ENCODE measurements around the gene DUSP23.

DNA sequence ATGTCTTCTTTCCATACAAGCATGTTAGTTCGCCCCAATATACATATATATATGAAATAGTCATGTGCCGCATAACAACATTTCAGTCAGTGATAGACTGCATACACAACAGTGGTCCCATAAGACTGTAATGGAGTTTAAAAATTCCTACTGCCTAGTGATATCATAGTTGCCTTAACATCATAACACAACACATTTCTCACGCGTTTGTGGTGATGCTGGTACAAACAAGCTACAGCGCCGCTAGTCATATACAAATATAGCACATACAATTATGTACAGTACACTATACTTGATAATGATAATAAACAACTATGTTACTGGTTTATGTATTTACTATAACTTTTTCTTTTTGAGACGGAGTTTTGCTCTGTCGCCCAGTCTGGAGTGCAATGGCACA lies 35.2 kb downstream of the DUSP23 start:
- TF ChIP-seq, protein P1, sequence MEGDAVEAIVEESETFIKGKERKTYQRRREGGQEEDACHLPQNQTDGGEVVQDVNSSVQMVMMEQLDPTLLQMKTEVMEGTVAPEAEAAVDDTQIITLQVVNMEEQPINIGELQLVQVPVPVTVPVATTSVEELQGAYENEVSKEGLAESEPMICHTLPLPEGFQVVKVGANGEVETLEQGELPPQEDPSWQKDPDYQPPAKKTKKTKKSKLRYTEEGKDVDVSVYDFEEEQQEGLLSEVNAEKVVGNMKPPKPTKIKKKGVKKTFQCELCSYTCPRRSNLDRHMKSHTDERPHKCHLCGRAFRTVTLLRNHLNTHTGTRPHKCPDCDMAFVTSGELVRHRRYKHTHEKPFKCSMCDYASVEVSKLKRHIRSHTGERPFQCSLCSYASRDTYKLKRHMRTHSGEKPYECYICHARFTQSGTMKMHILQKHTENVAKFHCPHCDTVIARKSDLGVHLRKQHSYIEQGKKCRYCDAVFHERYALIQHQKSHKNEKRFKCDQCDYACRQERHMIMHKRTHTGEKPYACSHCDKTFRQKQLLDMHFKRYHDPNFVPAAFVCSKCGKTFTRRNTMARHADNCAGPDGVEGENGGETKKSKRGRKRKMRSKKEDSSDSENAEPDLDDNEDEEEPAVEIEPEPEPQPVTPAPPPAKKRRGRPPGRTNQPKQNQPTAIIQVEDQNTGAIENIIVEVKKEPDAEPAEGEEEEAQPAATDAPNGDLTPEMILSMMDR (IDR thresholded peaks at IDR 0.05): no peak
- no peak for TF ChIP-seq POLR2A (IDR thresholded peaks at IDR 0.05; ENCODE audit: low read depth)
- no peak for TF ChIP-seq EP300 (IDR thresholded peaks at IDR 0.05)
